ENCODE measurements around the gene UMPS.
"Not testable (repeated sequence)": the region's sequence is repeated elsewhere in the genome, so short reads cannot be mapped to it uniquely, and the experiment has no call there.

UMPS gene

DNA sequence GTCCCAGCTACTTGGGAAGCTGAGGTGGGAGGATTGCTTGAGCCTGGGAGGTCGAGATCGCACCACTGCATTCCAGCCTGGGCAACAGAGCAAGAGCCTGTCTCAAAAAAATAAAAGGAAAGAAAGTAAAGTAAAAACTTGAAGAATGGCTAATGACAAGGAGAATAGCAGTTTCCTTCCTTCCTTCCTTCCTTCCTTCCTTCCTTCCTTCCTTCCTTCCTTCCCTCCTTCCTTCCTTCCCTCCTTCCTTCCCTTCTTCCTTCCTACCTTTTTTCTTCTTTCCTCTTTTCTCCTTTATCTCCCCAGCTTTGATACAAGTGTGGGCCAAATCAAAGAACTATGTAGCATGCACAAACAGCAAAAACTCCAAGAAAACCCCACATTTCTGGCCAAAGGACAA lies 23.0 kb upstream of the UMPS start:
- not testable (repeated sequence) for DNase-seq (ENCODE audit: low spot score)

DNA sequence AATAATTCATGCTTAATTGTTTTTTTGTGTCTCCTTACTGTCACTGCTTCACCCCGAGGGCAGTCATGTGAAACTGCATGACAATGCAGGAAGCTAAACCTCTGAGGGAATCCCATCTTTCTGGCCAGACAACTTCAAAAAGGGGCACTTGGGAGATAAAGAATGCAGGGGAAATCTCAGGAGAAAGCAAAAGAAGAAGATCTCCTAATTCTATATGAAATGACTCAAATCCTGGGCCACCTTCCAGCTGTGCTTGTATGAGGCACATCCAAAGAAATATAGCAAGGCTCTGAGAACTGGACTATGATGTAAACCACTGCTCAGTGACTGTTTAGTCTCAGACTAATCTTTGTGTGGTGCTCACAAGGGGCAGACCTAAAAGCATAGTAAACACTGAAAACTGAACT lies 22.6 kb upstream of the UMPS start:
- no peak for DNase-seq (ENCODE audit: low spot score)

- DNase-seq (ENCODE audit: low spot score) = no peak
These were observed 15.9 kb upstream of the UMPS start for GRCh38 chr3:124714223-124714853.

DNA sequence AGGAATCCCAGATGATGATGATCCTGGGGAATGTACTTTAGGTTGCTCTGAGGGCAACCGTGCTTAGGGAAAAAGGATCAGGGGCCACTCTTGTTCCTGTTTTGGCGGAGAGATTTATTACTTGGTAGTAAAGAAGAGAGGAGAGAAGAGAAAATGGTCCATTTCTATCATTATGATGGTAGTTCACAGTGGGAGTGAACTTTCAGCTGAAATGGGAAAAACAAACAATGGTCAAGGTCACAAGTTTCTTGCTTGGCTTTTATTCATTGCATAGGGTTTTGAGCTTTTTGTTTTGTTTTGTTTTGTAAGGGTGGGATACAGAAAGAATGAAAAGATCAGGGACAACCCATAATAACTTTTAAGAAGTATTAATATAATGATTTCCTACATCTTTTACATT lies 7.7 kb upstream of the UMPS start:
- no peak for DNase-seq (ENCODE audit: low spot score)

GRCh38 chr3:124730941-124731297 lies 667 bp downstream of the UMPS start:
- DNase-seq (ENCODE audit: low spot score) = no peak

- DNase-seq (ENCODE audit: low spot score) = no peak
These were observed 1.5 kb downstream of the UMPS start for GRCh38 chr3:124731760-124732159.

GRCh38 chr3:124741027-124741426 lies 10.8 kb downstream of the UMPS start:
- no peak for DNase-seq (ENCODE audit: low spot score)

GRCh38 chr3:124745756-124746155 lies 15.5 kb downstream of the UMPS start:
- DNase-seq (ENCODE audit: low spot score) = no peak

- DNase-seq (ENCODE audit: low spot score) = no peak
These were observed 17.1 kb downstream of the UMPS start for GRCh38 chr3:124747111-124747981.

DNA sequence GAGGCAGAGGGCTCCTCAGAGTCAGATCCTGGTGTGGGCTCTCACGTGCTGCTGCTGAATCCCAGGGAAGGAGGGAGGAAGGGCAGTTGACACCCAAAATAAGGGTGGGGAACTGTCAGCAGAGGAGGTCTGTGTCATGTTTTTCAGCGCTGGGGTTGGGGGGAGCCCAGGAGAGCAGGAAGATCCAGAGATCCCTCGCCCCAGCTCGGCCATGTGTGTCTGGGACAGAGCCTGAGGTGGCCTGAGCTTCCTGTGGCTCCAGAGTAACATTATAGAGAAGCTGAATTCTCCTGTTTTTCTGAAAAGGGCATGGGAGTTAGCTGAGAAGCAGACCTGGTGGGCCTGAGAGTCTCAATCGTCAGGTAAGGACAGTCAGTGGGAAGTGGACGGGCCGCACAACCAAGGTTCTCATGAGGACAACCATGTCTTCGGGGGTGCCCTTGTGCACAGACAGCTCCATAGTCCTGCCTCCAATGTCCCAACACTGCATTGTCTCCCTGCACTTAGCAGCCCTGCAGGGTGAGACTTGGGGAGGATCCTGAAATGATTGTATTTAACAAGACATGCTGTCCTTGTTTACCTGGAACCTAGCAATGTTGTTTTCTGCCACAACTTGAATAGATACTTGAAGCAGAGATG lies 18.4 kb downstream of the UMPS start:
- no peak for DNase-seq (ENCODE audit: low spot score)

GRCh38 chr3:124749877-124750276 lies 19.6 kb downstream of the UMPS start:
- DNase-seq (ENCODE audit: low spot score) = not testable (repeated sequence)

DNA sequence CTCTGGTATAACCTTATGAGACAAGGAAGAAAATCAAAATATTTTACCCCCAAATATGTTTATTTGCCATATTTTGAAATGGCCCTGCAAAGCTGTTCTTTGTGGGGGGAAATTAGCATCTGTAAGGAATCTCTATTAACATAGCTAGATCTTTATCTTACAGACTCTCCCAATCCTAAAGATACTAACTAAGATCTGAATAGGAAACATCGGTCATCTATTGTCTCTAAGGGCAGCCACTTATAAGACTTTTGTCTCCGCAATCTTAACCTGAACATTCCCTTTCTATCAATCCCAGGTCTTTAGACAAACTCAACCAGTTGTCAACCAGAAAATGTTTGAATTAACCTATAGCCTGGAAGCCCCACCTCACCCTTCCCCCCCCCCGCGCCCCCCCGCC lies 21.2 kb downstream of the UMPS start:
- DNase-seq (ENCODE audit: low spot score) = no peak

GRCh38 chr3:124752051-124752450 lies 21.8 kb downstream of the UMPS start:
- DNase-seq (ENCODE audit: low spot score) = no peak

DNA sequence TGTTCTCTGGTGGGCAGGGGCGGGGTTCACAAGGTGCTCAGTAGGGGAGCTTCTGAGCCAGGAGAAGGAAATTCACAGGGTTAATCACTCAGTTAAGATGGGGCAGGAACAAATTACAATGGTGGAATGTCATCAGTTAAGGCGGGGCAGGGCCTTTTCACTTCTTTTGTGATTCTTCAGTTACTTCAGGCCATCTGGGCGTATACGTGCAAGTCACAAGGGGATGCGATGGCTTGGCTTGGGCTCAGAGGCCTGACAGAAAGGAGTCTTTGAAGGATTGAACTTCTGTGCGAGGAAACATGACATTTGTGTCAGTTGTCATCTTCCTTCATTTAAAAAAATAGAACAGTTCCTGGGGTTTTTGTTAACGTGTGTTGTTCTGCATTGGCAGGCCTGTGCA lies 27.7 kb downstream of the UMPS start:
- peak; percentile 38 for DNase-seq (ENCODE audit: low spot score)

GRCh38 chr3:124758851-124759635 lies 28.8 kb downstream of the UMPS start:
- no peak for DNase-seq (ENCODE audit: low spot score)

- DNase-seq (ENCODE audit: low spot score) = peak; percentile 38
These were observed 29.6 kb downstream of the UMPS start for GRCh38 chr3:124759666-124760401.

- no peak for DNase-seq (ENCODE audit: low spot score)
These were observed 30.3 kb downstream of the UMPS start for GRCh38 chr3:124760601-124761000.

DNA sequence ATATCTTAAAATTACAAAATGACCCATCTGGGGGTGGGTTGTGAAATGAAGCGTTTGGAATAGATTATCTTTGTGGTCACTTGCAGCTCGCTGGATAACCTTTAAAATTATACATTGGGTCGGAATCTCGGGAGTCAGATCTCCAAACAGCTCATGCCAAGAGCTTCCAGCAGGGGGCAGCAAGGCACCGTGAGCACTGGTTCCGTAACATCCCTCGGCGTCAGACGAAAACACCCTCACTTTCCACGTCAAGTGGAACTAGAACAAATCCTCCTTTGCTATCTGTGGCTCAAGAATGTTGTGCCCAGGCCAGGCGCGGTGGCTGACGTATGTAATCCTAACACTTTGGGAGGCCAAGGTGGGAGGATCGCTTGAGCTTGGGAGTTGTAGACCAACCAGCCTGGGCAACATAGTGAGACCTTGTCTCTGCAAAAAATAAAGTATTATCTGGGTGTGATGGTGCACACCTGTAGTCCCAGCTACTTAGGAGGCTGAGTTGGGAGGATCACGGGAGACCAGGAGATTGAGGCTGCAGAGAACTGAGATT lies 31.1 kb downstream of the UMPS start:
- DNase-seq (ENCODE audit: low spot score) = peak; percentile 82

- no peak for DNase-seq (ENCODE audit: low spot score)
These were observed 31.8 kb downstream of the UMPS start for GRCh38 chr3:124761935-124762660.

GRCh38 chr3:124762661-124763011 lies 32.4 kb downstream of the UMPS start:
- no peak for DNase-seq (ENCODE audit: low spot score)

GRCh38 chr3:124763206-124763605 lies 33.0 kb downstream of the UMPS start:
- no peak for DNase-seq (ENCODE audit: low spot score)

Measured in ecto neural progenitor cell (in vitro differentiated cells).